ENCODE data around the gene PIP5K1C.
"Not testable (repeated sequence)": the region's sequence is repeated elsewhere in the genome, so short reads cannot be mapped to it uniquely, and the experiment has no call there.

The PIP5K1C gene

GRCh38 chr19:3631053-3631861 is 69.0 kb downstream of the PIP5K1C start:
- Histone ChIP-seq H3K9me3 (ENCODE audit: low read length) (no peaks in the 10 kb centered on the region), H3K36me3 (ENCODE audit: insufficient read depth, low read length) (peaks cover 13% of the 10 kb centered on the region), H3K27me3 (ENCODE audit: insufficient read depth, low read length) (no peaks in the 10 kb centered on the region), H3K4me3 (ENCODE audit: low read length) (no peak overlapping the region), H2AFZ (ENCODE audit: low read depth, low read length) (no peak overlapping the region), H3K4me1 (ENCODE audit: insufficient read depth, low read length) (no peaks in the 10 kb centered on the region)

DNA sequence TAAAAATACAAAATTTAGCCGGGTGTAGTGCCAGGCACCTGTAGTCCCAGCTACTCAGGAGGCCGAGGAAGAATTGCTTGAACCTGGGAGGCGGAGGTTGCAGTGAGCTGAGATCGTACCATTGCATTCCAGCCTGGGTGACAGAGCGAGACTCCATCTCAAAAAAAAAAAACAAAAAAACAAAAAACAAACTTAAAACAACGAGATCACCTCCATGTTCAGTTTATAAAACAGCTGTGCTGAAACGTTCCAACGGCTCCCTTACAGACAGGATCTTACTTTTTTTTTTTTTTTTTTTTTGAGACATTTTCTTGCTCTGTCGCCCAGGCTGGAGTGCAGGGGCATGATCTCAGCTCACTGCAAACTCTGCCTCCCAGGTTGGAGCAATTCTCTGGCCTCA is 71.5 kb downstream of the PIP5K1C start:
- not testable (repeated sequence) for H2AFZ ChIP-seq (ENCODE audit: low read depth, low read length); H3K9me3 ChIP-seq (ENCODE audit: low read length); H3K27me3 ChIP-seq (ENCODE audit: insufficient read depth, low read length); H3K4me3 ChIP-seq (ENCODE audit: low read length)
- H3K4me1 ChIP-seq (ENCODE audit: insufficient read depth, low read length): peaks cover 13% of the 10 kb centered on the region
- H3K36me3 ChIP-seq (ENCODE audit: insufficient read depth, low read length): peaks cover 13% of the 10 kb centered on the region

DNA sequence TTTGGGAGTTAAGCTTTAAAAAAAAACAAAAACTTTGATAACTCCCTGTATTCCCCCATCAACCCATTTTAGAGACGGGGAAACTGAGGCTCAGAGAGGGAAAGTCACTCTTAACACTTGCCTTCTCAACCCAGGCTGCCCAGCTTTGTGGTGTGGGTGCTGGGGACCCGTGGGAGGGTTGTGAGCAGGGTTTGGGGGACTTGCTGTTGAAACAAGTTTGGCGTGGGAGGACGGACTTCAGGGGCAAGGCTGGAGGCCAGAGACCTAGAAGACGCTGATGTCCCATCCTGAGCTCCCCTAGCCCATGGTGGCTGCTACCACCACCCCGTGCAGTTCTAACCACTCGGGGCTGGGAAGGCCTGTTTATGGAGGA is 72.9 kb downstream of the PIP5K1C start:
- no peaks in the 10 kb centered on the region for H3K27me3 ChIP-seq (ENCODE audit: insufficient read depth, low read length)
- H3K9me3 ChIP-seq (ENCODE audit: low read length): no peaks in the 10 kb centered on the region
- H3K4me1 ChIP-seq (ENCODE audit: insufficient read depth, low read length): peaks cover 13% of the 10 kb centered on the region
- no peak overlapping the region for H2AFZ ChIP-seq (ENCODE audit: low read depth, low read length)
- peak overlapping the region; percentile 22 for H3K4me3 ChIP-seq (ENCODE audit: low read length)
- H3K36me3 ChIP-seq (ENCODE audit: insufficient read depth, low read length): peaks cover 13% of the 10 kb centered on the region

- Histone ChIP-seq H3K4me1 (ENCODE audit: insufficient read depth, low read length) (peaks cover 13% of the 10 kb centered on the region), H2AFZ (ENCODE audit: low read depth, low read length) (no peak within 1 kb of the TSS), H3K9me3 (ENCODE audit: low read length) (no peaks in the 10 kb centered on the region), H3K36me3 (ENCODE audit: insufficient read depth, low read length) (peaks cover 11% of the 10 kb centered on the region), H3K27me3 (ENCODE audit: insufficient read depth, low read length) (no peaks in the 10 kb centered on the region), H3K4me3 (ENCODE audit: low read length) (peak within 1 kb of the TSS; percentile 89)
Measured at GRCh38 chr19:3626473-3627350, 73.6 kb downstream of the PIP5K1C start, which contains the start of gene CACTIN. Gene CACTIN (minus strand): TSS chr19:3626790. CDS start chr19:3626762, 28 bp downstream.

- Histone ChIP-seq H2AFZ (ENCODE audit: low read depth, low read length) (no peak overlapping the region), H3K4me1 (ENCODE audit: insufficient read depth, low read length) (peaks cover 13% of the 10 kb centered on the region), H3K4me3 (ENCODE audit: low read length) (peak overlapping the region; percentile 89), H3K36me3 (ENCODE audit: insufficient read depth, low read length) (peaks cover 8% of the 10 kb centered on the region), H3K9me3 (ENCODE audit: low read length) (no peaks in the 10 kb centered on the region), H3K27me3 (ENCODE audit: insufficient read depth, low read length) (no peaks in the 10 kb centered on the region)
Measured at GRCh38 chr19:3625996-3626472, 74.2 kb downstream of the PIP5K1C start.

- Histone ChIP-seq H3K4me3 (ENCODE audit: low read length) (no peak overlapping the region), H3K4me1 (ENCODE audit: insufficient read depth, low read length) (peaks cover 13% of the 10 kb centered on the region), H3K27me3 (ENCODE audit: insufficient read depth, low read length) (no peaks in the 10 kb centered on the region), H3K9me3 (ENCODE audit: low read length) (no peaks in the 10 kb centered on the region), H3K36me3 (ENCODE audit: insufficient read depth, low read length) (peaks cover 13% of the 10 kb centered on the region), H2AFZ (ENCODE audit: low read depth, low read length) (no peak overlapping the region)
Measured at GRCh38 chr19:3623716-3624115, 76.6 kb downstream of the PIP5K1C start.

DNA sequence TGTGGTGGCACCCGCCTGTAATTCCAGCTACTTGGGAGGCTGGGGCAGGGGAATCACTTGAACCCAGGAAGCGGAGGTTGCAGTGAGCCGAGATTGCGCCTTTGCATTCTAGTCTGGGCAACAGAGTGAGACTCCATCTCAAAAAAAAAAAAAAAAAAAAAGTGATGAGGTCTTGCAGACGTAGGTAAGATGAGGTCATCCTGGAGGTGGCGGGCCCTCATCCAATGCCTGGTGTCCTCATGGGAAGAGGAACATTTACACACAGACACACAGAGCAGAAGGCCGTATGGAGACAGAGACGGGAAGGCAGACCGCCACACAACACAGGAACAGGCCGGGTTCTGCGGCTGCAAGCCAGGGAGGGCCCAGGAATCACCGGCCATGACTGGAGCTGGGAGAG is 78.0 kb downstream of the PIP5K1C start:
- no peaks in the 10 kb centered on the region for H3K27me3 ChIP-seq (ENCODE audit: insufficient read depth, low read length)
- H3K4me1 ChIP-seq (ENCODE audit: insufficient read depth, low read length): peaks cover 13% of the 10 kb centered on the region
- H3K9me3 ChIP-seq (ENCODE audit: low read length): no peaks in the 10 kb centered on the region
- no peak overlapping the region for H2AFZ ChIP-seq (ENCODE audit: low read depth, low read length)
- peaks cover 18% of the 10 kb centered on the region for H3K36me3 ChIP-seq (ENCODE audit: insufficient read depth, low read length)
- no peak overlapping the region for H3K4me3 ChIP-seq (ENCODE audit: low read length)

- Histone ChIP-seq H3K4me3 (ENCODE audit: low read length) (no peak overlapping the region), H2AFZ (ENCODE audit: low read depth, low read length) (no peak overlapping the region), H3K9me3 (ENCODE audit: low read length) (no peaks in the 10 kb centered on the region), H3K36me3 (ENCODE audit: insufficient read depth, low read length) (peaks cover 21% of the 10 kb centered on the region), H3K4me1 (ENCODE audit: insufficient read depth, low read length) (peaks cover 13% of the 10 kb centered on the region), H3K27me3 (ENCODE audit: insufficient read depth, low read length) (no peaks in the 10 kb centered on the region)
Measured at GRCh38 chr19:3621689-3622088, 78.6 kb downstream of the PIP5K1C start.

GRCh38 chr19:3620817-3621547 is 79.3 kb downstream of the PIP5K1C start:
- no peak overlapping the region for H3K4me3 ChIP-seq (ENCODE audit: low read length)
- peaks cover 21% of the 10 kb centered on the region for H3K36me3 ChIP-seq (ENCODE audit: insufficient read depth, low read length)
- peaks cover 13% of the 10 kb centered on the region for H3K4me1 ChIP-seq (ENCODE audit: insufficient read depth, low read length)
- no peaks in the 10 kb centered on the region for H3K27me3 ChIP-seq (ENCODE audit: insufficient read depth, low read length)
- H3K9me3 ChIP-seq (ENCODE audit: low read length): no peaks in the 10 kb centered on the region
- H2AFZ ChIP-seq (ENCODE audit: low read depth, low read length): no peak overlapping the region

GRCh38 chr19:3620145-3620816 is 80.0 kb downstream of the PIP5K1C start:
- Histone ChIP-seq H2AFZ (ENCODE audit: low read depth, low read length) (no peak overlapping the region), H3K4me1 (ENCODE audit: insufficient read depth, low read length) (peaks cover 6% of the 10 kb centered on the region), H3K36me3 (ENCODE audit: insufficient read depth, low read length) (peaks cover 21% of the 10 kb centered on the region), H3K9me3 (ENCODE audit: low read length) (no peaks in the 10 kb centered on the region), H3K4me3 (ENCODE audit: low read length) (no peak overlapping the region), H3K27me3 (ENCODE audit: insufficient read depth, low read length) (no peaks in the 10 kb centered on the region)

- no peaks in the 10 kb centered on the region for H3K4me1 ChIP-seq (ENCODE audit: insufficient read depth, low read length)
- H2AFZ ChIP-seq (ENCODE audit: low read depth, low read length): no peak overlapping the region
- H3K27me3 ChIP-seq (ENCODE audit: insufficient read depth, low read length): no peaks in the 10 kb centered on the region
- H3K36me3 ChIP-seq (ENCODE audit: insufficient read depth, low read length): peaks cover 21% of the 10 kb centered on the region
- no peak overlapping the region for H3K4me3 ChIP-seq (ENCODE audit: low read length)
- no peaks in the 10 kb centered on the region for H3K9me3 ChIP-seq (ENCODE audit: low read length)
Measured at GRCh38 chr19:3619631-3620012, 80.6 kb downstream of the PIP5K1C start.

DNA sequence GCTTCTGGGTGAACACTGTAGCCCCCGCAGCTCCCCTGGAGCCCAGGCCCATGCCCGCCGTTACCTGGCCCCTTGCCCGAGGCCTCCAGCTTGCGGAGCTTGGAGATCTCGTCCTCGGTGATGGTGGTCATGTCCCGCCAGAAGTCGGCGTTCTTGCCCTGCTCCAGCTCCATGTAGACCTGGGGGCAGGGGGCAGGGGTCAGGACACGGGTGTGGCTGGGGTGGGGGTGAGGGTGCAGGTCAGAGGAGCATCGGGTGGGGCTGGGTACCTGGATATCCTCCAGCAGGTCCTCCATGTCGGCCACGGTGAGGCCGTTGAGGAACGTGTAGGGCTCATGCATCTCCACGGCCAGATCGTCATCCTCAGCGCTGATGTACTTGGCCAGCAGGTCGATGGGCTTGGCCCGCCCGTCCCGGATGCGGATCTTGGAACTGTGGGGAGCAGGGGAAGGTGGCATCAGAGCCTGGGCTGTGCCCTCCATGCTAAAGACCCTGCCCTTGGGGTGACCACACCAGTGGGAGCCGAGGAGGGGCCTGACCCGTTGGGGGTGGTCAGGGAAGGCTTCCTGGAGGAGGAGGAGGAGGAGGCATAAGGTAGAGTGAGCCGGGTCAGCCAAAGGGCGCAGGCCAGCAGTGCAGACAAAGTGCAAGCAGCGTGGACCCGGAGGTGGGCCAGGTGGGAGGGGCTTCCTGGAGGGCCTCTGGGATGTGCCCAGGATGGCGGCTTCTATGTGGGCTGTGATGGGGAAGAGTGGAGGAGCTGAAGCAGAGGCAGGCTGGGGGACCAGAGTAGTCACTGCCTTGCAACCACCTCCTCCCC is 81.2 kb downstream of the PIP5K1C start:
- Histone ChIP-seq H3K36me3 (ENCODE audit: insufficient read depth, low read length) (peaks cover 21% of the 10 kb centered on the region), H3K27me3 (ENCODE audit: insufficient read depth, low read length) (no peaks in the 10 kb centered on the region), H3K4me3 (ENCODE audit: low read length) (no peak overlapping the region), H2AFZ (ENCODE audit: low read depth, low read length) (no peak overlapping the region), H3K4me1 (ENCODE audit: insufficient read depth, low read length) (no peaks in the 10 kb centered on the region), H3K9me3 (ENCODE audit: low read length) (no peaks in the 10 kb centered on the region)

Data from neuron (in vitro differentiated cells).